Measurements from ENCODE around the gene OR8B8. TPM values are rescaled to one million over a fixed set of nuclear protein-coding genes. Genes with fewer than 3 reads are reported as not detected.

The OR8B8 gene
- total and polyA plus RNA-seq, 2 of the 4 experiments (the other 2 are of a cell fraction) = not detected

GRCh38 chr11:124446916-124447315 lies 1.4 kb upstream of the OR8B8 start:
- no peak for TF ChIP-seq CTCF (conservative IDR thresholded peaks at IDR 0.05; ENCODE audit: low read depth, low read length)
- TF ChIP-seq BHLHE40 (IDR thresholded peaks at IDR 0.05; ENCODE audit: low read depth, low read length) = no peak
- no peak for TF ChIP-seq SMC3 (IDR thresholded peaks at IDR 0.05; ENCODE audit: low read depth, low read length)
- no peak for TF ChIP-seq RAD21 (IDR thresholded peaks at IDR 0.05; ENCODE audit: low read length)
- TF ChIP-seq RFX5 (IDR thresholded peaks at IDR 0.05; ENCODE audit: low read depth, low read length) = no peak
- TF ChIP-seq CEBPB (IDR thresholded peaks at IDR 0.05; ENCODE audit: low read depth, low read length) = no peak
- no peak for TF ChIP-seq MXI1 (IDR thresholded peaks at IDR 0.05; ENCODE audit: borderline replicate concordance, low read depth, low read length)
- no peak for TF ChIP-seq USF2 (IDR thresholded peaks at IDR 0.05; ENCODE audit: low read depth, low read length)
- no peak for TF ChIP-seq RCOR1 (IDR thresholded peaks at IDR 0.05; ENCODE audit: insufficient replicate concordance, low read length)
- no peak for TF ChIP-seq NFE2L2 (IDR thresholded peaks at IDR 0.05; ENCODE audit: low read depth, low read length)
- TF ChIP-seq MAZ (IDR thresholded peaks at IDR 0.05; ENCODE audit: borderline replicate concordance, low read depth, low read length) = no peak
- no peak for TF ChIP-seq CHD1 (IDR thresholded peaks at IDR 0.05; ENCODE audit: low read depth, low read length)
- no peak for TF ChIP-seq FOS (IDR thresholded peaks at IDR 0.05; ENCODE audit: low read depth, low read length)
- TF ChIP-seq POLR2A (IDR thresholded peaks at IDR 0.05; ENCODE audit: low read depth, low read length) = no peak
- 14% methylated on average over 1 of the region's 1 CpG; no CpG with 5 or more reads in 1 of the 2 experiments for WGBS, 2 experiments (ENCODE audit: extremely low coverage in 2 of 2, insufficient read length in 1 of 2)
- in situ Hi-C loops (cut with MboI; ENCODE audit: low sequenced_read_pairs) = no loop called here
- ATAC-seq (ENCODE audit: low read depth) = no peak
- Histone ChIP-seq H3K14ac (replicated peaks; ENCODE audit: low read depth, low read length) (no peak overlapping the region), H2AK9ac (replicated peaks; ENCODE audit: low read depth, low read length, poor library complexity) (no peak overlapping the region), H3K36me3 (ENCODE audit: control insufficient read depth, insufficient read depth, low read length) (no peaks in the 10 kb centered on the region), H2AFZ (replicated peaks; ENCODE audit: low read length, poor library complexity) (no peak overlapping the region), H3K4me1 (ENCODE audit: control insufficient read depth, insufficient read depth, low read length) (no peaks in the 10 kb centered on the region), H3K79me1 (ENCODE audit: low read depth in 1 of 2, low read length in 2 of 2) (no peaks in the 10 kb centered on the region), H3K9ac (ENCODE audit: low read depth, low read length) (no peak overlapping the region), H3K18ac (ENCODE audit: low read depth, low read length) (no peak overlapping the region), H3K56ac (ENCODE audit: extremely low read depth, insufficient read depth, low read length) (no peak overlapping the region), H2BK15ac (ENCODE audit: low read depth, low read length) (no peak overlapping the region), H3K27me3 (ENCODE audit: control insufficient read depth, insufficient read depth, low read length) (no peaks in the 10 kb centered on the region), H3K23ac (ENCODE audit: low read depth, low read length) (no peak overlapping the region), H4K5ac (ENCODE audit: low read depth, low read length) (no peak overlapping the region), H2BK120ac (ENCODE audit: low read depth, low read length) (no peak overlapping the region), H4K8ac (ENCODE audit: low read depth in 2 of 2, low read length in 2 of 2) (no peak overlapping the region), H2BK20ac (ENCODE audit: low read depth, low read length) (no peak overlapping the region), H3K4me3 (ENCODE audit: insufficient read depth, low read depth, low read length) (no peak overlapping the region), H3K4ac (ENCODE audit: low read depth, low read length) (no peak overlapping the region), H2AK5ac (ENCODE audit: low read depth, low read length) (no peak overlapping the region), H3K27ac (ENCODE audit: insufficient read depth, low read length) (no peak overlapping the region), H3K9me3 (ENCODE audit: control insufficient read depth, insufficient read depth, low read length) (no peaks in the 10 kb centered on the region), H3K9me1 (ENCODE audit: insufficient read depth, low read length) (no peaks in the 10 kb centered on the region), H2BK5ac (ENCODE audit: low read depth, low read length, poor library complexity, severe bottlenecking) (no peak overlapping the region), H4K20me1 (ENCODE audit: insufficient read depth, low read length) (no peaks in the 10 kb centered on the region), H4K91ac (ENCODE audit: insufficient read depth, low read depth, low read length) (no peak overlapping the region), H3K4me2 (ENCODE audit: low read depth, low read length) (no peak overlapping the region)
- POLR2A ChIA-PET (ENCODE audit: unreplicated experiment) = no interaction called here
- intact Hi-C loops (cut with micrococcal nuclease) = no loop called here
- CTCF ChIA-PET = no interaction called here
- no TSS peak for BruUV-seq (replicated peaks)
- peak; percentile 15 for DNase-seq
- dilution Hi-C loops (cut with HindIII; ENCODE audit: low sequenced_read_pairs, unreplicated experiment) = no loop called here
